ENCODE results near the gene SLC19A1.

Gene SLC19A1

DNA sequence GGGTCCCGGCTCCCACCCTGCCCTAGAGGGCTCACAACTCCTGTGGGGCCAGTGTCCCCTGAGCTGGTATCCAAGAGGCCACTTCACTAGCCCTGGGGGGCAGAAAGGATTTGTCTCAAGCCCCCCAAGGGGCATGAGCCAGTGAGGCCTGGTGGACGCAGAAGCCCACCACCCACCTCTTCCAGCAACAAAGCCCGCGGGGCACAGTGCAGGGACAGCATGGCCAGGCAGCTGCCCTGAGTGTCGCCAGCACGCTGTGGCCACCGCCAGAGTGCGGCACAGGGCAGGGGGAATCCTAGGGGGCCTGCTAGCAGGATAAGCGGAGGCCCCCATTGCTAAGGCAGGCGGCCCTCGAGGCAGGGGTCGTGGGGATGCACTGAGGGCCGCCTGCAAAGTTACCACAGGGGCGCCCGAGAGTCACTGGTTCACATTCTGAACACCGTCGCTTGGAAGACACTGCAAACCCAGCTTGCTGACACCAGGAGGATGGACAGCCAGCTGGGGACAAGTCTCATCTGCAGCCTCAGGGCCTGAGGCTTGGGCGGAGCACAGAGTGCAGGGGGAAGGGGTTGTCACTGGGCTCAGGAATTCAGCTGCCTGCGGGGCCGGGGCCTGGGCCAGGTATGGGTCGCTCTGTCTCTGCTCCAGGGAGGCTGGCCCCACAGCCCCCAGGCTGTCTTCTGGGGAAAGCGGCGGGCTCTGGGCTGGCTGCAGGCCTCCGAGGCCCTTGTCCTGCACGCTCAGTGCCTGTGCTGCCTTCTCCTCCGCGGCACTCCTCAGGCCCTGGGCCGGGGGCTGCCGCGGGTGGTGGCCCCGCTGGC is 26.8 kb downstream of the SLC19A1 start:
- DNase-seq = no peak

DNA sequence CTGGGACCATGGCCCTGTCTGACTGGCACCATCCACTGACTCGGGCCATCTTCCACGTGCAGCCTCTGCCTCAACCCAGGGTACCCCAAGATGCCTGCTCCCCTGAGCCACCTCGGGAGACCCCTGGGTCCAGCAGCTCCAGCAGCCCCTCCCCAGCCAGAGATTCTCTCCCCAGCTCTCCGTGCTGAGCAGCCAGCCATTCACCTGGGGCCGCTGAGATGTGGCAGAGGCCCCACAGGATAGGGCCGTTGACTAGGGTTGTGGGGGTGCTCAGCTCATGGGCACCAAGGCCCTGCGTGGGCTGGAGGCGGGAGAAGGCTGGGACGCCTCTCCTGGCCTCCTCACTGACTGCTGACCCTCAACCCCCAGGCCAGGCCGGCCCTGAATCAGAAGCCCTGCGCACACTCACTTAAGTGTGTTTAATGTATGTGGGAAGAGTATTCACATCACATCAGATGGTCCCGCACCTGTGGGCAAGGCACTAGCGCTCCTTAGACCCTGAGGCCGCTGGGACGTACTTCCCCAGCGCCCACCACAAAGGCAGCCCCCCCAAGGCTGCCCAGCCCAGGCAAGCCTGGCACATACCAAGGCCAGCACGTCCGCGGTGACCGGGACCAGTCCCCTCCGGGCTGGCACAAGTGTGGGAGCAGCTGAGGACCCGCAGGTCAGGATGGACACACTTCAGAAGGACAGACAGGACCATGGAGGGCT is 27.8 kb downstream of the SLC19A1 start:
- DNase-seq = no peak

DNA sequence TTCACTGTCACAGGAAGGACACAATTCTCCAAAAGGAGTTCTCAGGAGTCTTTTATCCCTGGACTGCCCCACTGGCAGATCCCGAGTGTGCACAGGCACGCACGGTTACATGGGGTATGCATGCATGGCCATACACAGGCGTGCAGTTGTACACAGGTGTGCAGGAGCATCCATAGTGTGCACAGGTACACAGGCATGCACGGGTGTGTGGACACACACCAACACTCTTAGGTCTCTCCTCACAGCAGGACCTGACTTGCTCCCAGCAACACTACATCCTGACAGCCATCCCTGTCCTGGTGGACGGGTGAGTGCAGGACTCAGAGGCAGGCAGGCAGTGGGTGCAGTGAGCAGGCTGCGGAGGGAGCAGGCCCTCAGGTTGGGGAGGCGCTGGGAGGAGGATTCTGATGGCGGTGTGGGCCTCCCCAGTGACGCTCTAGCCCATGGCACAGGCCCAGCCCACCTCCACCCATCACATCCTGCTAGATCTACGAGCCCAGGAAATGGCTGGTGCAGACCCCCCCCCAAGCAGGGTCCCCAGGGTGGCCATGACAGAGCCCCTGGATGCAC is 28.4 kb downstream of the SLC19A1 start:
- no peak for DNase-seq

DNA sequence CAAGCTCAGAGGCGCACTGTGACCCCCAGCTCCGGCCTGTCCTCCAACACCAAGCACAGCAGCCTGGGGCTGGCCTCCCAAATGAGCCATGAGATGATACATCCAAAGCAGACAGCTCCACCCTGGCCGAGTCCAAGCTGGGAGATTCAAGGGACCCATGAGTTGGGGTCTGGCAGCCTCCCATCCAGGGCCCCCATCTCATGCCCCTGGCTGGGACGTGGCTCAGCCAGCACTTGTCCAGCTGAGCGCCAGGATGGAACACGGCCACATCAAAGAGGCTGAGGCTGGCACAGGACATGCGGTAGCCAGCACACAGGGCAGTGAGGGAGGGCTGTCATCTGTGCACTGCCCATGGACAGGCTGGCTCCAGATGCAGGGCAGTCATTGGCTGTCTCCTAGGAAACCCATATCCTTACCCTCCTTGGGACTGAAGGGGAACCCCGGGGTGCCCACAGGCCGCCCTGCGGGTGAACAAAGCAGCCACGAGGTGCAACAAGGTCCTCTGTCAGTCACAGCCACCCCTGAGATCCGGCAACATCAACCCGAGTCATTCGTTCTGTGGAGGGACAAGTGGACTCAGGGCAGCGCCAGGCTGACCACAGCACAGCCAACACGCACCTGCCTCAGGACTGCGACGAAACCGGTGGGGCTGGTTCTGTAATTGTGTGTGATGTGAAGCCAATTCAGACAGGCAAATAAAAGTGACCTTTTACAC is 29.1 kb downstream of the SLC19A1 start:
- DNase-seq = no peak

DNA sequence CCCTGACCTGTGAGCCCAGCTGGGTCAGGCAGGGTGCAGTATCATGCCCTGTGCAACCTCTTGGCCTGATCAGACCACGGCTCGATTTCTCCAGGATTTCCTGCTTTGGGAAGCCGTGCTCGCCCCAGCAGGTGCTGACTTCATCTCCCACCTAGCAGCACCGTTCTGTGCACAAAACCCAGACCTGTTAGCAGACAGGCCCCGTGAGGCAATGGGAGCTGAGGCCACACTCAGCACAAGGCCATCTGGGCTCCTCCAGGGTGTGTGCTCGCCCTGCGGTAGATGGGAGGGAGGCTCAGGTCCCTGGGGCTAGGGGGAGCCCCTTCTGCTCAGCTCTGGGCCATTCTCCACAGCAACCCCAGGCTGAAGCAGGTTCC is 29.6 kb downstream of the SLC19A1 start:
- DNase-seq = no peak

DNA sequence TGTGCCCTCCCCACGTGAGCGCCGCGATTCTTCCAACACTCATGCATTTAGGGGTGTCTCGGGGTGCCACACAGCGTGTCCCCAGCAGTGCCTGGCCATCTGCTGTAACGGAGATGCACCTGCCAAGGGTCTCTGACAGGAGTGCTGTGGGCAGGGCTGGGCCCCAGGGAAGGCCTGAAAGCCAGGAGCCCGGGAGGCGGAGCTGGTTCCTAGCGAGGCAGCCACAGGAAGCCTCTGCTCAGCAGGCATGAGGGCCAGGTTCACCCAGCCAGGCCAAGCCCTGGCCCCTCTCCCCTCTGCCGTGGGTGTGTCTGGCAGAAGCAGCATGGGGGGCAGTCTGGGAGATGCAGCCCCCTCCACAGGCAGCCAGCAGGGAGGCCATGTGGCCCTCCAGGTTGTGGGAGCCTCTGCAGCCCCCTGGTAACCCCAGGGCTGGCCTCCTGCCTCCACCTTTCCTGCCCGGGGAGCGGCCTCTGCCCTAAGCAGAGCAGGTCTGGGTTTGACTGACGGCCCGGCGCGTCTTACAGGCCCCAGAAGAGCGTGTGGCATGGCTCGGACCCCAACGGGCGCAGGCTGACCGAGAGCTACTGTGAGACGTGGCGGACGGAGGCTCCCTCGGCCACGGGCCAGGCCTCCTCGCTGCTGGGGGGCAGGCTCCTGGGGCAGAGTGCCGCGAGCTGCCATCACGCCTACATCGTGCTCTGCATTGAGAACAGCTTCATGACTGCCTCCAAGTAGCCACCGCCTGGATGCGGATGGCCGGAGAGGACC is 30.4 kb downstream of the SLC19A1 start:
- DNase-seq = no peak

DNA sequence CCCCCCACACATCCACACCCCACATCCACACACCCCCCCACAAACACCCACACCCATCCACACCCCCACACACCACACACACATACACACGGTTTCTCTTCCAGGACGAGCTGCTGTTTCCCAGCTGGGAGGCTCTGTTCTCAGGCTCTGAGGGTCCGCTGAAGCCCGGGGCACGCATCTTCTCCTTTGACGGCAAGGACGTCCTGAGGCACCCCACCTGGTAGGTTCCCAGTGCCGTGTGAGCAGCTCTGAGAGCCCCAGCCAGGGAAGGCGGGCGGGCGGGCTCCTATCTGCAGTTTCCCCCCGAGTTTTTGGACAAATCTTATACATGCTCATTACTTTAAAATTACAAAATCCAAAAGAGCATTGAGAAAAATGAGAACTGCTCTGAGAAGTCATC is 31.2 kb downstream of the SLC19A1 start:
- DNase-seq = no peak

DNA sequence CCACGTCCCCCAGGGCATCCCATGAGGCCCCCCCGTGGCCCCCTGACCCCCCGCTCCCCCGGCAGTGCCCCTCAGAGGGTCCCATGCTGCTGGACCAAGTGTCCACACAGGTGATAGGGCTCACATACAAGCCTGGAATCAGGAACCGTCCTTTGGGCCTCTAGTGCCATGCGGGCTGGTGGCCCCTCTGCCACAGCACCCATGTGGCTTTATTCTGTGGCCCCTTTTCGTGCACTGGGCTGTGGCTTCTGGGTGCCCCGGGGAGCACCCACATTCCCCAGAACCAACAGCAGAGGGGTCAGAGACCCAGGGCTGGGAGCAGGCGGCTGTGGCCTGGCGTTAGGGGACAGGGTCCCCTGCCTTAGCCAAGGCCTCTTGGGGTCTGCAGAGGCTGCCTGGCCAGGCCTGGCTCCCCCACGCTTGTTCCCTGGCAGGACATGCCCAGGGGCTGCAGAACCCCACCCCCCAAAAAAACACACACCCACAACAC is 31.7 kb downstream of the SLC19A1 start:
- DNase-seq = no peak

DNA sequence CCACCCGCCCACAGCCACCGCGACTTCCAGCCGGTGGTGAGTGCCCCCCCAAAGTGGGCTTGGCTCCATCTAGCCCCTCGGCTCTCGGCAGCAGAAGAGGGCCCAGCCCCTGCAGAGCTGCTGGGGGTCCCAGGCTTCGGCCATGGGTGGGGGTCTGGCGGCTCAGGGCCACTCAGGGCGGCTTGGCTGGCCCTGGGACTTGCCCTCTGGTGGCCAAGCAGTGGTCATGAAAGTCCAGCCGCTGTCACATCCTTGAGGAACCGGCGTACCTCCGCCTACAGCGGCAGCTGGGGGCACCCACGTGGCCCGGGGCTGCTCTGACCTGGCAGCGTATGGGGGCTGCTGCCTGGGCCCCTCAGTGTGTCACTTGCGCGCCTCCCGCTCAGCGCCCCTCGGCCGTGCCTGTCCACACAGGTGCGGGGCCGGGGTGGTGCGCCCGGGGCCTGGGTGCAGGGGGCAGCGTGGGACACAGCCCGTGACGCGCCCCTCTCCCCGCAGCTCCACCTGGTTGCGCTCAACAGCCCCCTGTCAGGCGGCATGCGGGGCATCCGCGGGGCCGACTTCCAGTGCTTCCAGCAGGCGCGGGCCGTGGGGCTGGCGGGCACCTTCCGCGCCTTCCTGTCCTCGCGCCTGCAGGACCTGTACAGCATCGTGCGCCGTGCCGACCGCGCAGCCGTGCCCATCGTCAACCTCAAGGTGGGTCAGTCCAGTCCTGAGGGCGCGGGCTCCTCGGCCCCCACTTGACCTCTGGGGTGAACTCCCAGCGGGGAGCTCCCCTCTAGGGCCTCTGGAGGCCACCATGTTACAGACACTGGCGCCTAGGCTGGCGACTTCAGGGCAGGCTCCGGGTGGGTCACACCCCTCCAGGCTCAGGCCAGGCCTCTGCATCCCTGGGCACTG is 32.4 kb downstream of the SLC19A1 start:
- no peak for DNase-seq

DNA sequence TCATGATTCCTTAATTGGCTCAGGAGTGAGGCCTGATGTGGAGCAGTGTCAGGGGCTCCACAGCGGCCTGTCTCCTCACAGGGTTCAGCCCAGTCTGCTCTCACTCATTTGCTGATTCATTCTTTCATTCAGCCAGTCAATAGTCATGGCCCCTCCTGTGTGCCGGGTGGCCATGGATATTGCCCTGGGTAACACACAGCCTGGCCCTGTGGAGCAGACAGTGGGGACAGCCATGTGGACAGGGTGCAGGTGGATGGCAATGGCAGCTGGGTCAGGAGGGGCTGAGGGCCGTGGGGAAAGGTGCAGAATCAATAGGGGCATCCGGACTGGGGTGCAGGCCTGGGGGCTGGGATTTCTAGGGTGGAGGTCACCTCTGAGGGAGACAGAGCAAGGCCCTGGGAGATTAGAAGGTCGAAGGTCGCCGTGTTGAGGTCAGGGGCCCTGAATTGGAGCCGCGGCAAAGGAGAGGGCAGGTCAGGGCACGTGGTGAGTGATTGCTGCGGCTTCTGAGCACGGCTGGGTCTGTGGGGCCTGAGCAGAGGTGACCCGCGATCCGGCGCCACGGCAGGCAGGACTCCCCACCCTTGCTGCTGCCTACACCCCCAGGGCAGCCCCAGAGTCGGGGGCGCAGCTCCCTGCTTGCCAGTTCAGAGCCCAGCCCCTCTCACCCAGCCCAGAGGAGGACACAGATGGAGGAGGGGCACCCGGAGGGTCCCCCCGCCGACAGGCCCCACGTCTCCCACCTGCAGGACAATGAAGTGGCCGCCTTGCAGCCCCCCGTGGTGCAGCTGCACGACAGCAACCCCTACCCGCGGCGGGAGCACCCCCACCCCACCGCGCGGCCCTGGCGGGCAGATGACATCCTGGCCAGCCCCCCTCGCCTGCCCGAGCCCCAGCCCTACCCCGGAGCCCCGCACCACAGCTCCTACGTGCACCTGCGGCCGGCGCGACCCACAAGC is 33.4 kb downstream of the SLC19A1 start:
- DNase-seq = no peak

DNA sequence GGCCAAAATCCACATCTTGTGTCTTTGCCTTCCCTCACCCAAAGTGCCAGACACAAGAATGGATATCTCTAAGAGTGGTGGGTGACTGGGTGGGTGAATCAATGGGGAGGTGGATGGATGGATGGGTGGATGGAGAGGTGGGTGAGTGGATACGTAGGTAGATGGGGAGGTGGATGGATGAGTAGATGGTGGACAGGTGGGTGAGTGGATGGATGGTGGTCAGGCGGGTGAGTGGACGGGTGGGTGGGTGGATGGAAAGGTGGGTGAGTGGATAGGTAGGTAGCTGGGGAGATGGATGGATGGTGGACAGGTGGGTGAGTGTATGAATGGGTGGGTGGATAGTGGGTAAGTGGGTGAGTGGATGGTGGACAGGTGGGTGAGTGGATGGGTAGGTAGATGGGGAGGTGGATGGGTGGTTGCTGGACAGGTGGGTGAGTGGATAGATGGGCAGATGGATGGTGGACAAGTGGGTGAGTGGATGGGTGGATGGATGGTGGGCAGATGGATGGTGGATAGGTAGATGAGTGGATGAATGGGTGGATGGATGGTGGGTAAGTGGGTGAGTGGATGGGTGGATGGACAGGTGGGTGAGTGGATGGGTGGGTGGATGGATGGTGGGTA is 34.2 kb downstream of the SLC19A1 start:
- DNase-seq = no peak

DNA sequence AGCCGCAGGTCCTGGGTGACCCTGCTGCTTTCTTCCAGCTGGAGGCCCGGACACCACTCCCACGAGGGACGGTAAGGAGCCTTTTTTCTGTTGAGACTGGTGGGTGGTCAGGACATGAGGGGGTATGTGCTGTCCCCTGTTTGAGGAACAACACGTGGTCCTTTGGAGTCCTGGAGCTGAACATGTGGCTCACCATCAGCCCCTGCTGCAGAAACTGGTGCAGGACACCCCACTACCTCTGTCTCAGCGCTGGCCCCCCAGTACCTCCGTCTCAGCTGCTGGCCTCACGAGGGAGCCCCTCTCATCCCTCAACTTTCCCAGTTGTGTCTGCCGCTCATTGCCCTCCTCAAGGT is 34.7 kb downstream of the SLC19A1 start:
- no peak for DNase-seq

DNA sequence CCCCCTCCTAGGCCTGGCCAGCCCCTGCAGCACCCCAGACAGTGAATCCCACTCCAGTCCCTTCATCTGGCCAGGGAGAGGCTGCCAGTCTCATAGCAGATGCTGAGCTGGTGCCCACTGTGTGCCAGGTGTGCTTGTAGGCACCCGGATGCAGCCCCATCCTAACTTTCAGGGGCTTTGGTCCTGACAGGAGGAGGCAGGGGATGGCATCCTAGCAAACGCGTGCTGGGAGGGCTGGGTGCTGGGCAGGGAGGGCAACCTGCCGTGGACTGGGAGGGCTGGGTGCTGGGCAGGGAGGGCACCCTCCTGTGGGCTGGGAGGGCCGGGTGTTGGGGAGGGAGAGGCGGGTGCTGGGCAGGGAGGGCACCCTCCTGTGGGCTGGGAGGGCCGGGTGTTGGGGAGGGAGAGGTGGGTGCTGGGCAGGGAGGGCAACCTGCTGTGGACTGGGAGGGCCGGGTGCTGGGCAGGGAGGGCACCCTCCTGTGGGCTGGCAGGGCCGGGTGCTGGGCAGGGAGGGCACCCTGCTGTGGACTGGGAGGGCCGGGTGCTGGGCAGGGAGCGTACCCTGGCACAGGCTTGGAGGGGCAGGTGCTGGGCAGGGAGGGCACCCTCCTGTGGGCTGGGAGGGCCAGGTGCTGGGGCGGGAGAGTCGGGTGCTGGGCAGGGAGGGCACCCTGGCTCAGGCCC is 35.3 kb downstream of the SLC19A1 start:
- DNase-seq = no peak

DNA sequence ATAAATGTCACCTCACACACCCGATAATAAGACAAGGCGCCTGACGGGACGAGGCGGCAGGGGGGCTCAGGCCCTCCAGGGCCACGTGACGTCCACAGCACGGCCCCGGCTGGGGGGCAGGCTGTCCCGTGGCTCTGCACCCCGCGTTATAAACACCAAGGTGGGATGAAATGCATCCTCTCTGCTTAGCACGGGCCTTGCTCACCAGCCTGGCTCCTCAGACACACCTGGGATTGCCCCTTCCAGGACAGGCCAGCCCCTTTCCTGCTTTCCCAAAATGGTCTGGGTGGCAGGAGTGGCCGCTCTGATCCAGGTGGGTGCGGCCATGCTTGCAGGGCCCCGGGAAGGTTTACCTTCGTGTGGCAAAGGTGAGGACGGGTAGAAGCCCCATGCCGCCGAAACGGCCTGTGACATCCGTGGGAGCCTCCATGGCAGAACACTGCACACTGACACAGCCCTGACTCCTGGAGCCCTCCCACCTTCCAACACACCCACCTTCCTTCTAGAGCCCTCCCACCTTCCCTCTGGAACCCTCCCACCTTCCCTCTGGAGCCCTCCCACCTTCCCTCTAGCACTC is 35.9 kb downstream of the SLC19A1 start:
- no peak for DNase-seq

DNA sequence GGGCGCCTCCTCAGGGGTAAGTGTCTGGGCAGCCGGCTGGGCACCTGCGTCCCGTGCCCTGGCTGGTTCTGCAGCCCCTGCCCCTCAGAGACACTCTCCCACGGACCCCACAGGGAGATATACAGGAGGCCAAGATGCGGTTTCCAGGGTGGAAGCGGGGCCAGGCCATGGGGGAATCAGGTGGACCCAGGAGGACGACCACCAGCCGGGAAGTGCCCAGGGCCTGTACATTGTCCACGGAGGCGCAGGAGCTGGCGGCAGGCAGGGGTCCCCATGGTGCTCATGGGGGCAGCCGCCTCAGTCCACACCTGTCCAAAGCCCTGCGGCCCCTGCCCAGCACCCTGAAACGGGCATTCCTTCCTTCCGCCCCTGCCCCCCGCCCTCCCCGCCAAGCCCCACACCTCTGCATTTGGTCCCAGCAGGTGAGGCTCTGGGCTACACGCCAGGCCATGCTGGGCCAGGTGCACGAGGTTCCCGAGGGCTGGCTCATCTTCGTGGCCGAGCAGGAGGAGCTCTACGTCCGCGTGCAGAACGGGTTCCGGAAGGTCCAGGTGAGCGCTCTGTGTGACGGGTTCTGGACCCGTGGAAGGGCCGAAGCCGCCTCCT is 36.7 kb downstream of the SLC19A1 start:
- no peak for DNase-seq

DNA sequence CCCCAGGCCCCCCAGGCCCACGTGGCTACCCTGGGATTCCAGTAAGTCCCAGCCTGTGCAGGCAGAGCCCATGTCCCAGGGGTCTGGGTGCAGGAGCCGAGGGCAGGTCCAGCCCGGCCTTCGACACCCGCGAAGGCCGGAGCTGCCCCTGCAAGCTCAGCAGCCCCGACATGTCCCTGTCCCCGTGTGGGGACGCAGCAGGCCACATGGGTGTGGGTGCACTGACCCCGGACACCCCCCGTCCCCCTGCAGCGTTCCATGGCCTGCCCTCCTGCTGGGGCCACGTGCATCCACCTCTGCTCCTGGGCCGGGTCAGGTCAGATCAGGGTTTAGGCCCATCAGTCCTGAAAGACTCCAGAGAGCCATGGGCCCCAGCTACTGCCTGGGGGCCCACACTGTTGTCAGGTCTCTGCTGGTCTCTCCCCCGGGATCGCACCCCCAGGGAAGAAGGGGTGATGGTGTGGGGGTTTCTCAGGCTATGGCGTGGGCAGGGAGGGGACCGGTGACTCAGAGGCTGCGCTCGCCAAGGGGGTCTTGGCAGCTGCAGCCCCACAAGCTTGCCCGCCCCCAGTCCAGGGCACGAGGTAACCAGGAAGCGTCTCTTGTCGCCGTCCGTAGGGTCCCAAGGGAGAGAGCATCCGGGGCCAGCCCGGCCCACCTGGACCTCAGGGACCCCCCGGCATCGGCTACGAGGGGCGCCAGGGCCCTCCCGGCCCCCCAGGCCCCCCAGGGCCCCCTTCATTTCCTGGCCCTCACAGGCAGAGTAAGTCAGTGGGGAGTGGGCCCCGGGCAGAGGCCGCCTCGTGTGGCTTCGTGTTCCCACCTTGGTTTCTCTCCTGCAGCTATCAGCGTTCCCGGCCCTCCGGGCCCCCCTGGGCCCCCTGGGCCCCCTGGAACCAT is 37.5 kb downstream of the SLC19A1 start:
- no peak for DNase-seq

DNA sequence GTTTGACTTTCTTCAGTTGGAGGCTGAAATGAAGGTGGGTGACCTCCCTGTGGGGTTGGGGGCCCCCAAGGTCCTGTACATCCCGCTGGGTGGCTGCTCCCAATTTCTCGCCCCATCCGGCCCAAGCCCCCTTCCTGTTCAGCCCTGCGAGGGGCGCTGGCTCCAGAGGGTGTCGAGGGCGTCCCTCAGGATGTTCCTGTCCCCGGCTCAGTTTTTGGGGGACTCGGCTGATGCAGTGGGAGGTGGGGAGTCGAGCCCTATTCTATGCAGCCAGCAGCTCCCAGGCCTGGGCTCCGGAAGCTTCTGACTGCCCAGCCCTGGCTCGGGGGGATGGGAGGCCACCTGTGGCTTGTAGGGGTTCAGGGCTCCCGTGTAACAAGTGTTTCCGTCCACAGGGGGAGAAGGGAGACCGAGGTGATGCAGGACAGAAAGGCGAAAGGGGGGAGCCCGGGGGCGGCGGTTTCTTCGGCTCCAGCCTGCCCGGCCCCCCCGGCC is 38.2 kb downstream of the SLC19A1 start:
- no peak for DNase-seq
